ENCODE data around the gene DROSHA.
"Not testable (repeated sequence)": the region's sequence is repeated elsewhere in the genome, so short reads cannot be mapped to it uniquely, and the experiment has no call there.

The DROSHA gene

DNA sequence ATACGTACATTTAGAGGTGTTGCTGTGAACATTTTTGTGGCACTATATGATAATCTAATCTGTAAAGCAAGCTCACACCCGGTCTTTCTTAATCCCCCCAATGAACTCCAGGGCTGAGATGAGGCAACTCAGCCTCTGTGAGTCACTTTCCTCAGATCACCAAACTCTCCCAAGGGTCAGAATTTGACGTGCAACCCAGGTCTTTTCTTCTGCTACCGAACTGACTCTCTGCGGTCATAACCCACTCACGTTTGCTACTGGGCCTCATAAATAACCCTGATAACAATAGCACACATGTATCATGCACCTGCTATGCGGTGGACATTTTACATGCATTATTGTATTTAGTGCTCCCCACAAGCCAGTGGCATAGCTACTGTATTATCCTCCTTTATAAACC, 153.1 kb downstream of the DROSHA start:
- DNase-seq (ENCODE audit: low read depth), result no peak

GRCh38 chr5:31378136-31378535, 153.8 kb downstream of the DROSHA start:
- no peak for DNase-seq (ENCODE audit: low read depth)

DNA sequence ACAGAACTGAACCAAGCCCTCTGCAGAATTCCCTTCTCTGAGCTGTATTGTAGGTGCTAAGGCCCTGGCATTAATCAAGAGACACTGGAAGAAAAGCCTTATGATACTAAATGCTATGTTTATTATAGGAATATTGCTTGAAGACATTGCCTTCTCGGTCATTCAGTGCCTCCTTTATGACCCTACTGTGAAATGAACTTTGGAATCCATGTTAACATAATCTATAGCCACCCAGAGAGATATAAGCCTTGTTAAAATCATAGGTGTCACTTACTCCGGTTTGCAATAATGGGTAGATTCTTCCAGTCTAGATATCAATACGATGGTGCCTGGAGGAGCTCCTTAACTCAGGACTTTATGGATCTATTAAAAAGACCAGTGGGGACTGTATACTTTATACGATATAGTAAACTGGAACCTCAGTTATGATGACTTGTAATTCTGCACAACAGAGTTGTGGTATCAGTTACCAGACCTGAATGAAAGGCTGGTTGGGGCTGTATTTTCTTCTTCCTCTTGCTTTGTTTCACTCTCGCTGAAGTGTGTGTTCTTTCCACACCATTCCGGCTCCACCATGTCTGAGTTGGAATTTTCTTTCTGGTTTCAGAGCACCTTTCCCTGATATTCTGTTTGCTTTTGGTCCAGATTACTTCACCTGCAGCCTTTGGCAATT, 154.5 kb downstream of the DROSHA start:
- no peak for DNase-seq (ENCODE audit: low read depth)

GRCh38 chr5:31375999-31376720, 155.7 kb downstream of the DROSHA start:
- no peak for DNase-seq (ENCODE audit: low read depth)

- no peak for DNase-seq (ENCODE audit: low read depth)
These were observed 159.8 kb downstream of the DROSHA start for GRCh38 chr5:31372124-31372523.

GRCh38 chr5:31366941-31367340, 165.0 kb downstream of the DROSHA start:
- DNase-seq (ENCODE audit: low read depth), result no peak

GRCh38 chr5:31365776-31366175, 166.1 kb downstream of the DROSHA start:
- DNase-seq (ENCODE audit: low read depth), result no peak

- DNase-seq (ENCODE audit: low read depth), result no peak
These were observed 166.8 kb downstream of the DROSHA start for GRCh38 chr5:31364881-31365636.

- DNase-seq (ENCODE audit: low read depth), result no peak
These were observed 168.8 kb downstream of the DROSHA start for GRCh38 chr5:31362931-31363568.

- no peak for DNase-seq (ENCODE audit: low read depth)
These were observed 169.4 kb downstream of the DROSHA start for GRCh38 chr5:31362529-31362900.

DNA sequence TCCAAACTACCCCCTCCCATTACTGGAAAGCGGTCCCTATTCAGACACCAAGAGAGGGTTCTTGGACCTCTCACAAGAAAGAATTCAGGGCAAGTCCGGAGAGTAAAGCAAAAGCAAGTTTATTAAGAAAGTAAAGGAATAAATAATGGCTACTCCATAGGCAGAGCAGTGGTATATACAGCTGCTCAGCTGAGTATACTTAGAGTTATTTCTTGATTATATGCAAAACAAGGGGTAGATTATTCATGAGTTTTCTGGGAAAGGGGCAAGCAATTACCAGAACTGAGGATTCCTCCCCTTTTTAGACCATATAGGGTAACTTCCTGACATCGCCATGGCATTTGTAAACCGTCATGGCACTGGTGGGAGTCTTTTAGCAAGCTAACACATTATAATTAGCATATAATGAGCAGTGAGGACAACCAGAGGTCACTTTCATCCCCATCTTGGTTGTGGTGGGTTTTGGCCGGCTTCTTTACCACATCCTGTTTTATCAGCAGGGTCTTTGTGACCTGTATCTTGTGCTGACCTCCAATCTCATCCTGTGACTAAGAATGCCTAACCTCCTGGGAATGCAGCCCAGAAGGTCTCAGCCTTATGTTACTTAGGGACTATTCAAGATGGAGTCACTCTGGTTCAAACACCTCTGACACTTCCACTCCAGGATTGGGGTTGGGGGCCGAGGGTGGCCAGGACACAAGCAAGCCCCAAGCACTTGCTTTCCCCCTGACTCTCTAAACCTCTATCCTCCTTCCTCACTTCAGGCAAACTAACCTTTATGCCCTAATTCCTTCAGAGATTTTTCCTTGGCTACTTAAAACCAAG, 170.0 kb downstream of the DROSHA start:
- DNase-seq (ENCODE audit: low read depth), result not testable (repeated sequence)

DNA sequence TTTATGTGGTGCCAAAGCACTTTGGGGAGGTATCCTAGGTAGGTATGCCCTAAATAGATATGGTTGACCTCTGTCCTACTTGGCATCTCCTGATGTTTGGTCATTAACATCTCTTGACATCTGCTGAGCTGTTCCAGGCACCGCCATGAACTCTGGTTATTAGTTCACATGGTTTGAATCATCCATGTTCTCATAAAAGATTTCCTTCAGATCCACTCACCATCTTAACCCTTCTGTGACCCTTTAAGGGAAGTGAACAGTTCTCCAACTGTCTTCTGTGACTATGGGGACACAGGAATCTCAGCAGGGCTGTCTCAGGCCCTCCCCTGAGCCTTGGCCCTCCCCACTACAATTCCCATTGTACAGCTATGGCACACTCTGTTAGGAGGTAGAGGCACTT, 170.7 kb downstream of the DROSHA start:
- no peak for DNase-seq (ENCODE audit: low read depth)

- DNase-seq (ENCODE audit: low read depth), result no peak
These were observed 172.1 kb downstream of the DROSHA start for GRCh38 chr5:31359839-31360238.

GRCh38 chr5:31357038-31357437, 174.9 kb downstream of the DROSHA start:
- DNase-seq (ENCODE audit: low read depth), result no peak

DNA sequence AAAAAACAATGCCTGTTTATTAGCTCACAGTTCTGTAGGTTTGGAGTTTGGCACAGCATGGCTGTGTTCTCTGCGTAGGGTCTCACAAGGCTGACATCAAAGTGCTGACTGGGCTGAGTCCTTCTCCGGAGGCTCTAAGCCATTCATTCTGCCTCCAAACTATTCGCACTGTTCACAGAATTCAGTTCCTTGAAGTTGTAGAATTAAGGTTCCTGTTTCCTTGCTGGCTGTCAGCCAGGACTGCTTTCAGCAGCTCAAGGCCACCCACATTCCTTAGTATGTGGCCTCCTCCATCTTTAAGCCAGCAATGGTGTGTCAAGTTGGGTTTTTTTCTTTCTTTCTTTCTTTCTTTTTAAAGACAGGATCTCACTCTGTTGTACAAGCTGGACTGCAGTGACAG, 176.6 kb downstream of the DROSHA start:
- DNase-seq (ENCODE audit: low read depth), result no peak

Measured in stimulated activated CD8-positive, alpha-beta memory T cell treated with anti-CD3 and anti-CD28 coated beads, Interleukin-7, amount 100 ng/mL, for 24 hours (primary cell).